Stimulated activated CD4-positive, alpha-beta T cell treated with anti-CD3 and anti-CD28 coated beads, Interleukin-15, amount 100 ng/mL, for 48 hours (primary cell): ENCODE results near the gene HOOK2.
A peak's percentile ranks its signal among the peaks of the same experiment; 100 is the strongest.
"Not testable (repeated sequence)": the region's sequence is repeated elsewhere in the genome, so short reads cannot be mapped to it uniquely, and the experiment has no call there.

Experiments
- DNase-seq, 2 donors: peaks; one replicate each; pipeline ENCODE4 v3.0.0-alpha.2; 2020; ENCODE audit warnings: low read depth in 2 of 2

HOOK2 gene

DNA sequence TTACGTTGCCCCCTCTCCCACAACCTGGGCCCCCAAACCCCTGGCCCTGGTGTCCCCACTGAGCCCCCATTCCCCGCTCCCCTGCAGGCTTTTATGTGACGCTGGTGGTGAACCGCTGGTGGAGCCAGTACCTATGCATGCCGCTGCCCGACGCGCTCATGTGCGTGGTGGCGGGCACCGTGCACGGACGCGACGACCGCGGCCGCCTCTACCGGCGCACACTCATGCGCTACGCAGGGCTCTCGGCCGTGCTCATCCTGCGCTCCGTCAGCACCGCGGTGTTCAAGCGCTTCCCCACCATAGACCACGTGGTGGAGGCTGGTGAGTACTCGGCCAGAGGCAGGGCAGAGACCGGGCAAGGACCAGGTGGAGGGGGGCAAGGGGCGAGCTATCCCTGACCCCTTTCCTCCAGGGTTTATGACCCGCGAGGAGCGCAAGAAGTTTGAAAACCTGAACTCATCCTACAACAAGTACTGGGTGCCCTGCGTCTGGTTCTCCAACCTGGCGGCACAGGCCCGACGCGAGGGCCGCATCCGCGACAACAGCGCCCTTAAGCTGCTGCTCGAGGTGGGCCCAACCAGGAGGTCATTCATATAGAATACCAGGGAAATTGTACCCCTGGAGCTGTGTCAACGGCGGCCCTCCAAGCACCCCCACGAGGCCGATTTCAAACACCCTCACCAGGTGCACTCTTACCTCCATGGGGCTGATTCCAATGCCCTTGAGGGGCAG lies 20.7 kb downstream of the HOOK2 start:
- no peak for DNase-seq

- no peak for DNase-seq
Measured at GRCh38 chr19:12752056-12752781, 23.1 kb downstream of the HOOK2 start.

- DNase-seq, result no peak
Measured at GRCh38 chr19:12751635-12752034, 23.7 kb downstream of the HOOK2 start, which contains the start of gene BEST2. TSS of gene BEST2 (plus strand) at chr19:12751791. CDS start at chr19:12752593, 802 bp downstream.

DNA sequence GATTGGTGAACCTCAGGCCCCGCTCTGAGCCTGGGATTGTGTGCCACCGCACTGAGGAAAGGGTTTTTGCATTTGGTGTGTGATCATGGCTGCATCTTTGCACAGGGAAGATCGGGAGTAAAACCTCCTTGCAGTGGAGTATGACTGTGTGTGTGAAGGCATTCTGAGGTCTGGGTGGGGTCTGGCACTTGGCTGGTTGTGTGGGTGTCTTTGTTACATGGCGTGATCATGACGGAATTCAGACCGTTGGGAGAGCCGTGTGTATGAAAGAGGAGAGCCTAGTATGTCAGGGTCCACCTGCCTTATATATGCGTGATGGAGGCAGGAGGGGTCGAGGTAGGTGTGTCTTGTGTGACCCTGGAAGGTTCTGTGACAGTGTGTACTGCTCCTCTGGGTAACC lies 24.5 kb downstream of the HOOK2 start:
- DNase-seq, result no peak

GRCh38 chr19:12749938-12750521 lies 25.3 kb downstream of the HOOK2 start:
- DNase-seq, result no peak

DNA sequence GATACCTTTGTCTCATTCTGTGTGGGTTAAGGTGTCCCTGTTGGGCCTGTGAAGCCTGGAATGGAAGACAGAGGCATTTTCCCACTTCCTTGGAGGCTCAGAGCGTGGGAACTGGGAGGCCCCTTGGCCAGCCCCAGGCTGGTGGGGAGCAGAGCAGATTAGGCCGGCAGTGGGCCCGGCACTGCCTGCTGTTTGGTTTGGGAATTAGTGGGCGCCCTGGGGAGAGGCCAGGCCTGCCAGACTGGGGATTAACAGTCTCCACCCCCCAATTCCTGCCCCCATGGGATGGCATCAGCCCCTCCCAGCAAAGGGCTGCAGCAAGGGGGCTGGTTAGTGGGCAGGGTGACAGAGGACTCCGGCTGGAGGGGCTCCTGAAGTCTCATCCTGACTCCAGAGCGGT lies 26.9 kb downstream of the HOOK2 start:
- DNase-seq, result no peak

DNA sequence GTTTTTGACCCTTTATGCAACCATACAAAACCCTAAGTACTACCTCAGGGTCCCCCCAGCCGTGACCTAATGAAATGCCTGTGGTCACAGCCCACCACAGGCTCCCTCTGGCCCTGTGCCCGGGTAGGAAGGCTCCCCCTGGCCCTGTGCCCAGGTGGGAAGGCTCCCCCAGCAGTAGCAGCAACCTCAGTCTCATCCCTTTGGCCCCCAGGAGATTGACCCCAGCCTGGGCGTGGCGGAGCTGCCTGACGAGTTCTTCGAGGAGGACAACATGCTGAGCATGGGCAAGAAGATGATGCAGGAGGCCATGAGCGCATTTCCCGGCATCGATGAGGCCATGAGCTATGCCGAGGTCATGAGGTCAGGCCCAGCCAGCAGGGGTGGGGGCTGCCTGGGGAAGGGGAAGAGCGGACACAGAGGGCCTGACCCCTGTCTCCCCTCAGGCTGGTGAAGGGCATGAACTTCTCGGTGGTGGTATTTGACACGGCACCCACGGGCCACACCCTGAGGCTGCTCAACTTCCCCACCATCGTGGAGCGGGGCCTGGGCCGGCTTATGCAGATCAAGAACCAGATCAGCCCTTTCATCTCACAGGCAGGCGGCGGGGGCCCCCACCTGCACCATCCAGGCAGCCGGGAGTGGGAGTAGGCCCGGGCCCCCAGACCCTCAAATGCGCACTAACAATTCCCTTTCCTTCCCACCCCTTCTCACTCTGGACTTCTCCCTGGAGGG lies 30.0 kb downstream of the HOOK2 start:
- no peak for DNase-seq

GRCh38 chr19:12737835-12738351 lies 37.5 kb downstream of the HOOK2 start:
- no peak for DNase-seq

- DNase-seq, result peak; percentile 69 to 74
Measured at GRCh38 chr19:12736995-12737834, 38.1 kb downstream of the HOOK2 start, which contains the start of gene GET3. TSS of gene GET3 (plus strand) at chr19:12737497. CDS start at chr19:12737506, 9 bp downstream.

DNA sequence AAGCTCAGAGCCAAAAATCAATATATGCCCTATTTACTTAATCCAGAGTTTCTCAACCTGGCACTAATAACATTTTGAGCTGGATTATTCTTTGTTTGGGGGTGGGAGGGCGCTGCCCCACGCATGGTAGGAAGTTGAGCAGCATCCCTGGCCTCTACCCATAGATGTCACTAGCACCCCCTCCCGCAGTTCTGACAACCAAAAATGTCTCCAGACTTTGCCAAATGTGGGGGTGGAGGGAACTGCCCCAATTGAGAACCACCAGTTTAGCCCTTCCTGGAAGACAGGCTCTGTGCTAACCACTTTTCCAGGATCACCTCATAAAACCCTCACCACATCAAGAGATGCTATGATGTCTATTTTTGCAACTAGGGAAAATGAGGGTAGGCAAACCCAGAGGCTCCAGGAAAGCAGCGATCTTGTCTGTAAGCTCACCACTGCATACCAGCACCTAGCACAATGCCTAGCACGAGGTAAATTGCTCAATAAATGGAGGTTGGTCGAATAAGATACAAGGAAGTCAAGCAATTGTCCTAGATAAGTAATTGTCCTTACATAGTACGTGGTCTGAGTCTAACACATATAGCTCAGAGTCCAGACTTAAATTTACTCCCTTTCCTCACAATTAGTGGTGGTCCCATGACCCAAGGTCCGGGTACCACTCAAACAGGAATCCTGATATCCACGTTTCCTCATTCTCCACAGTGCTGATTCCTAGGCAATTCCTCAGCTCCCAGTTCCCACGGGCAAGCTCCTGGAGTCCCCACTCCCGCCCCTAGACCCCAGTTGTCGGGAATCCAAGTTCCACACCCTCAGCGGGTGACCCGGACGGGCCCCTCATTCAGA lies 41.8 kb downstream of the HOOK2 start:
- DNase-seq, result peak; percentile 55 to 61

- DNase-seq, result no peak
Measured at GRCh38 chr19:12731337-12731736, 44.0 kb downstream of the HOOK2 start.

GRCh38 chr19:12730064-12730463 lies 45.3 kb downstream of the HOOK2 start:
- DNase-seq, result no peak

DNA sequence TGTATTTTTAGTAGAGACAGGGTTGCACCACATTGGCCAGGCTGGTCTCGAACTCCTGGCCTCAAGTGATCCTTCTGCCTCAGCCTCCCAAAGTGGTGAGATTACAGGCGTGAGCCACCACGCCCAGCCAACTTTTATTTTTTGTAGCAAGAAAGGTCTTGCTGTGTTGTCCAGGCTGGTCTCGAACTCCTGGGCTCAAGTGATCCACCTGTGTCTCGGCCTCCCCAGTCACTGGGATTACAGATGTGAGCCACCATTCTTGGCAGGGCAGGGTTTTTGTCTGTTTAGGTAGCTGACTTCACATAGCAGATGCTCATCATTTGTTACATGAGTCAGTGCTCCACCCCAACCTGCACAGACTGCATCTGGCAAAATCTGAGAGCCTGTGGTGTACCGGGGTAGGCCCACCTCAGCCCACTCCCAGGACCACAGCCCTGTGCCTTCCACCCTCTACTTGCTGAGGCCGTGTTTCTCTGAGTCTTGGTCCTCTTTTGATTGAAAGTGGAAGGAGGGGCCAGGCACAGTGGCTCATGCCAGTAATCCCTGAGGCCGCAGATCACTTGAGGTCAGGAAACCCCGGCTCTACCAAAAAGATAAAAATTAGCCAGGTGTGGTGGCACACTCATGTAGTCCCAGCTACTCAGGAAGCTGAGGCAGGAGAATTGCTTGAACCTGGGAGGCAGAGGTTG lies 47.5 kb downstream of the HOOK2 start:
- no peak for DNase-seq

GRCh38 chr19:12726988-12727316 lies 48.4 kb downstream of the HOOK2 start:
- no peak for DNase-seq

- DNase-seq, result not testable (repeated sequence)
Measured at GRCh38 chr19:12725612-12726011, 49.7 kb downstream of the HOOK2 start.

DNA sequence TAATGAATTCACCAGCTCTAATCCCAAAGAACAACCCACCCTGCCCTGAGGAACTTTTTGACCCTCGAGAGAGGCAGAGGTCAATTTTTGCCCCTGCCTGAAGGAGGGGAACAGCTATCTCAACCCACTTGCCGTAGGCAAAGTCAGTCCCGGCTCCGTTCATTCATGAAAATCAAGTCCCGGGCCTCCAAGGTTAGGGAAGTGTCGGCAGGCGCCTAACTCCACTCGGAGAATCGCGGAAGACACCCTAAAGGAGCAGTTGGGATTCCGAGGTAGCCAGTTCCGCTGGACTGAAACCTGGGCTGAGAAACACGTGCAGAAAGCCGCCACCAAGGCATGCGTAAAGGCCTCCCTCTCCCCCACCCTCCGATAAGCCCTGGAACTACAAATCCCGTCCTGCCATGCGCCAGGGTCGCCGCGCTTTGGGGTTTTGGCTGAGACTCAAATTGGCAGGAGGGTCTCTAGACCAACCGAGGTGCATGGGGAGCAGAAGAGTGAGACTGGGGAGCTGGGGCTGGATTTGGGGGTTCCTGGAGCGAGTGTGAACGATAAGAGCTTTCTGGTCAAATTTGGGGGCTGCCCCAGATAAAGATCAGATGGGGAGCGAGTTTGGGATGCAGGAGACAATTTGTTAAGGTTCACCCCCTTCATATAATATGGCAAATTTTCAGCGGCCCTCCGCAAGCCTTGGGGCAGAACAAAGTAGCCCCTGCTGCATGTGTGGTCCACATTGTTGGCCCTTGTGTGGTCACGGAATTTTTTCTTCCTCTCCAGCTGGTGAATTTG lies 51.5 kb downstream of the HOOK2 start, which contains the start of gene TNPO2:
Gene TNPO2 (minus strand): TSS at position 292 of the 786 bp plus-strand sequence. CDS start 2,955 bp downstream, outside the sequence.
- DNase-seq, result peak; percentile 68

GRCh38 chr19:12723381-12723640 lies 52.0 kb downstream of the HOOK2 start:
- DNase-seq, result no peak

- peak; percentile 91 to 93 for DNase-seq
Measured at GRCh38 chr19:12722566-12723380, 52.6 kb downstream of the HOOK2 start.
